ENCODE results near the gene SH3BP5.

Gene SH3BP5

DNA sequence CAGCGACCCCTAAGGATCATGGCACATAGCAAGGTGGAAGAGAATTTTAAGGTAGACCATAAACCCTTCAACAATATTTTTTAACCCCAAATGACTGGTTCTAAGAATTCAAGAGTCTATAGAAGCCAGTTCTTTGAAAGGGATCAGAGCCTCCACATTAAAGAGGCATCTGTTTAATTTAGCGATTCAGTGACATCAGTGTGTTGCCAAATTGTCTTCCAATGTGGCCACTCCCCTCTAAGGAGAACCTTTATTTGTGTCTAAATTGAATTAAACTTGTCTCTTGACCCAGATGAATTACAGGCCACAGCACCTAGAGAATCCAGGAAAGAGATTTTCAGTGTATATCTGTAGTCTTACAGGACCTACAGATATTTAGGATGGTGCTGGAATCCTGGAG is 6.6 kb upstream of the SH3BP5 start:
- Histone ChIP-seq H3K4me1 (ENCODE audit: control insufficient read depth in 2 of 2, insufficient read depth in 1 of 2, low read depth in 1 of 2, low read length in 2 of 2) (no peaks in the 10 kb centered on the region), H2AK5ac (ENCODE audit: low read depth, low read length) (no peak overlapping the region), H2AFZ (ENCODE audit: low read length) (no peak overlapping the region), H3K4me2 (ENCODE audit: insufficient read depth, low read length, poor library complexity, severe bottlenecking) (no peak overlapping the region), H3K36me3 (replicated peaks in 1 of 2; ENCODE audit: control insufficient read depth in 2 of 2, insufficient read depth in 2 of 2, low read length in 2 of 2) (no peaks in the 10 kb centered on the region), H3K4me3 (ENCODE audit: low read length in 2 of 2) (no peak overlapping the region), H3K27ac (replicated peaks; ENCODE audit: low read length) (no peak overlapping the region), H3K9ac (ENCODE audit: low read depth, low read length, poor library complexity) (no peak overlapping the region), H3K14ac (ENCODE audit: low read length) (no peak overlapping the region), H3K9me3 (replicated peaks in 1 of 2; ENCODE audit: control insufficient read depth in 2 of 2, insufficient read depth in 1 of 2, low read depth in 1 of 2, low read length in 2 of 2) (no peaks in the 10 kb centered on the region), H2BK120ac (ENCODE audit: low read depth, low read length) (no peak overlapping the region), H3K27me3 (ENCODE audit: control insufficient read depth in 3 of 3, insufficient read depth in 3 of 3, low read depth in 1 of 3, low read length in 3 of 3) (peaks cover 0 to 17% (median 0%) of the 10 kb centered on the region in 3 experiments), H3K23ac (ENCODE audit: low read depth, low read length, poor library complexity) (no peak overlapping the region), H3K18ac (ENCODE audit: low read length) (no peak overlapping the region), H2BK15ac (ENCODE audit: low read length) (no peak overlapping the region), H2BK5ac (ENCODE audit: low read length) (no peak overlapping the region), H3K79me1 (ENCODE audit: low read depth, low read length) (no peaks in the 10 kb centered on the region), H4K8ac (ENCODE audit: low read depth, low read length) (no peak overlapping the region), H3K4ac (ENCODE audit: low read length) (no peak overlapping the region), H4K91ac (ENCODE audit: low read depth, low read length, poor library complexity) (no peak overlapping the region), H2BK12ac (ENCODE audit: low read length) (no peak overlapping the region)
- WGBS, 2 donors (ENCODE audit: extremely low coverage in 2 of 2, insufficient read length in 2 of 2, insufficient replicate concordance in 1 of 2), result no CpG with 5 or more reads among the region's 2 CpGs
- no peak for DNase-seq (ENCODE audit: low spot score)

DNA sequence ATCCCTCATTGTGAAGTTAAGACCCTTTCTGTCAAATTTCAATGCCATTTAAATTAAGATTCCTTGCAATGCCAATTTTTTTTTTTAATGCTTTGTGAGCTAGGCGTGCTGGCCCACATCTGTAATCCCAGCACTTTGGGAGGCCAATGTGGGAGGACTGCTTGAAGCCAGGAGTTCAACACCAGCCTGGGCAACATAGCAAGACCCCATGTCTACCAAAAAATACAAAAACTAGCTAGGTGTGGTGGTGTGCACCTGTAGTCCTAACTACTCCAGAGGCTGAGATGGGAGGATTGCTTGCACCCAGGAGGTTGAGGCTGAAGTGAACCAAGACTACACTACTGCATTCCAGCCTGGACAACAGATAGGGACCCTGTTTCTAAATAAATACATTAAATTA is 5.6 kb upstream of the SH3BP5 start:
- no peak for DNase-seq (ENCODE audit: low spot score)
- H3K18ac ChIP-seq (ENCODE audit: low read length), result no peak overlapping the region
- no peak overlapping the region for H2BK5ac ChIP-seq (ENCODE audit: low read length)

DNA sequence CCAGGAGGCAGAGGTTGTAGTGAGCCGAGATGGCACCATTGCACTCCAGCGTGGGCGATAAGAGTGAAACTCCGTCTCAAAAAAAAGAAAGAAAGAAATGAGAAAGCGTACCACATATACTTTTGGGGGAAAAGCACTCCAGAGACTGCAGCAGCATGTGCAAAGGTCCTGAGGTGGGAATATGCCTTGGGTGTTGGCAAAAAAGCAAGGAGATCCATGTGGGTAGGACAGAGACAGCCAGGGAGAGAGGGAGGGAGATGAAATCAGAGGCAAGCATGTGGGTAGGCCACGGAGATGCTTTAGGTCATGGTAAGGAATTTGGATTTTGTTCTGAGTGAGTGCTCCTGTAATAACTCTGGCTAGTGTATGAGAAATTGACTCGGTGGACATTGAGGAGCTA is 3.7 kb upstream of the SH3BP5 start:
- H3K4me1 ChIP-seq (ENCODE audit: control insufficient read depth in 2 of 2, insufficient read depth in 1 of 2, low read depth in 1 of 2, low read length in 2 of 2), result peaks cover 4 to 5% of the 10 kb centered on the region in 2 donors

More for the DNA sequence above, 5.6 kb upstream of the SH3BP5 start:
- no peak overlapping the region for H3K14ac ChIP-seq (ENCODE audit: low read length)
- no peak overlapping the region for H3K4me3 ChIP-seq (ENCODE audit: low read length in 2 of 2)
- H2BK12ac ChIP-seq (ENCODE audit: low read length), result no peak overlapping the region
- no peak overlapping the region for H2BK15ac ChIP-seq (ENCODE audit: low read length)
- H4K8ac ChIP-seq (ENCODE audit: low read depth, low read length), result no peak overlapping the region
- H2BK120ac ChIP-seq (ENCODE audit: low read depth, low read length), result no peak overlapping the region
- H2AFZ ChIP-seq (ENCODE audit: low read length), result no peak overlapping the region
- H3K9ac ChIP-seq (ENCODE audit: low read depth, low read length, poor library complexity), result no peak overlapping the region
- H3K27me3 ChIP-seq (ENCODE audit: control insufficient read depth in 3 of 3, insufficient read depth in 3 of 3, low read depth in 1 of 3, low read length in 3 of 3), result peaks cover 0 to 18% (median 6%) of the 10 kb centered on the region in 3 experiments
- H3K36me3 ChIP-seq (replicated peaks in 1 of 2; ENCODE audit: control insufficient read depth in 2 of 2, insufficient read depth in 2 of 2, low read length in 2 of 2), result no peaks in the 10 kb centered on the region
- no peak overlapping the region for H3K4ac ChIP-seq (ENCODE audit: low read length)
- no peak overlapping the region for H4K91ac ChIP-seq (ENCODE audit: low read depth, low read length, poor library complexity)
- H3K23ac ChIP-seq (ENCODE audit: low read depth, low read length, poor library complexity), result no peak overlapping the region
- no peak overlapping the region for H2AK5ac ChIP-seq (ENCODE audit: low read depth, low read length)
- no peak overlapping the region for H3K27ac ChIP-seq (replicated peaks; ENCODE audit: low read length)
- H3K4me2 ChIP-seq (ENCODE audit: insufficient read depth, low read length, poor library complexity, severe bottlenecking), result no peak overlapping the region
- no peaks in the 10 kb centered on the region for H3K79me1 ChIP-seq (ENCODE audit: low read depth, low read length)
- WGBS, 2 donors (ENCODE audit: extremely low coverage in 2 of 2, insufficient read length in 2 of 2, insufficient replicate concordance in 1 of 2), result no CpG with 5 or more reads among the region's 1 CpG
- H3K4me1 ChIP-seq (ENCODE audit: control insufficient read depth in 2 of 2, insufficient read depth in 1 of 2, low read depth in 1 of 2, low read length in 2 of 2), result peaks cover 0 to under 1% of the 10 kb centered on the region in 2 donors
- no peaks in the 10 kb centered on the region for H3K9me3 ChIP-seq (replicated peaks in 1 of 2; ENCODE audit: control insufficient read depth in 2 of 2, insufficient read depth in 1 of 2, low read depth in 1 of 2, low read length in 2 of 2)

DNA sequence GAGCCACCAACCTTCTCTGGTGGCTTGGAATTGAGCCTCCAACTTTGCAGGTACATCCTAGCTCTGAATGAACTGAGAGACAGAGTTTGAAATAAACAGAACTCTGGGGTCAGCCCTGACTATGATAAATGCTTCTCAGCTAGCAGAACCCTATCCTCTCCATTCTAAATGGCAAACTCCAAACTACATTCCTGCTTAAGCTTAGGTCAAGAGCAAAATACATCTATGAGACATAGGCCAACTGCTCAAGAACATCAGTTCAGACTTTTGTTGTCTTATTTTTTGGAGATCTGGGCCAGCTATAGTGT is 1.5 kb upstream of the SH3BP5 start:
- Histone ChIP-seq H3K36me3 (replicated peaks in 1 of 2; ENCODE audit: control insufficient read depth in 2 of 2, insufficient read depth in 2 of 2, low read length in 2 of 2) (no peaks in the 10 kb centered on the region), H3K79me1 (ENCODE audit: low read depth, low read length) (no peaks in the 10 kb centered on the region), H3K27me3 (ENCODE audit: control insufficient read depth in 3 of 3, insufficient read depth in 3 of 3, low read depth in 1 of 3, low read length in 3 of 3) (peaks cover 0 to 32% (median 16%) of the 10 kb centered on the region in 3 experiments), H2BK12ac (ENCODE audit: low read length) (no peak overlapping the region), H2BK15ac (ENCODE audit: low read length) (no peak overlapping the region), H3K9ac (ENCODE audit: low read depth, low read length, poor library complexity) (no peak overlapping the region), H4K91ac (ENCODE audit: low read depth, low read length, poor library complexity) (no peak overlapping the region), H2BK120ac (ENCODE audit: low read depth, low read length) (no peak overlapping the region), H3K9me3 (replicated peaks in 1 of 2; ENCODE audit: control insufficient read depth in 2 of 2, insufficient read depth in 1 of 2, low read depth in 1 of 2, low read length in 2 of 2) (no peaks in the 10 kb centered on the region), H2BK5ac (ENCODE audit: low read length) (no peak overlapping the region), H2AK5ac (ENCODE audit: low read depth, low read length) (no peak overlapping the region), H3K4me2 (ENCODE audit: insufficient read depth, low read length, poor library complexity, severe bottlenecking) (no peak overlapping the region), H3K14ac (ENCODE audit: low read length) (no peak overlapping the region), H3K23ac (ENCODE audit: low read depth, low read length, poor library complexity) (no peak overlapping the region), H4K8ac (ENCODE audit: low read depth, low read length) (no peak overlapping the region), H3K18ac (ENCODE audit: low read length) (no peak overlapping the region), H3K27ac (replicated peaks; ENCODE audit: low read length) (no peak overlapping the region), H2AFZ (ENCODE audit: low read length) (no peak overlapping the region), H3K4me3 (ENCODE audit: low read length in 2 of 2) (no peak overlapping the region), H3K4ac (ENCODE audit: low read length) (no peak overlapping the region), H3K4me1 (ENCODE audit: control insufficient read depth in 2 of 2, insufficient read depth in 1 of 2, low read depth in 1 of 2, low read length in 2 of 2) (peaks cover 8 to 10% of the 10 kb centered on the region in 2 donors)
- no peak for DNase-seq (ENCODE audit: low spot score)

More for the DNA sequence above, 3.7 kb upstream of the SH3BP5 start:
- Histone ChIP-seq H3K79me1 (ENCODE audit: low read depth, low read length) (no peaks in the 10 kb centered on the region), H3K27ac (replicated peaks; ENCODE audit: low read length) (no peak overlapping the region), H2BK120ac (ENCODE audit: low read depth, low read length) (no peak overlapping the region), H3K4me3 (ENCODE audit: low read length in 2 of 2) (no peak overlapping the region), H3K23ac (ENCODE audit: low read depth, low read length, poor library complexity) (no peak overlapping the region), H3K9ac (ENCODE audit: low read depth, low read length, poor library complexity) (no peak overlapping the region), H3K14ac (ENCODE audit: low read length) (no peak overlapping the region), H3K18ac (ENCODE audit: low read length) (no peak overlapping the region), H4K8ac (ENCODE audit: low read depth, low read length) (no peak overlapping the region), H2BK15ac (ENCODE audit: low read length) (no peak overlapping the region), H2BK5ac (ENCODE audit: low read length) (no peak overlapping the region), H3K4ac (ENCODE audit: low read length) (no peak overlapping the region), H3K27me3 (ENCODE audit: control insufficient read depth in 3 of 3, insufficient read depth in 3 of 3, low read depth in 1 of 3, low read length in 3 of 3) (peaks cover 0 to 25% (median 16%) of the 10 kb centered on the region in 3 experiments), H4K91ac (ENCODE audit: low read depth, low read length, poor library complexity) (no peak overlapping the region), H3K9me3 (replicated peaks in 1 of 2; ENCODE audit: control insufficient read depth in 2 of 2, insufficient read depth in 1 of 2, low read depth in 1 of 2, low read length in 2 of 2) (no peaks in the 10 kb centered on the region), H2AK5ac (ENCODE audit: low read depth, low read length) (no peak overlapping the region), H3K4me2 (ENCODE audit: insufficient read depth, low read length, poor library complexity, severe bottlenecking) (no peak overlapping the region), H3K36me3 (replicated peaks in 1 of 2; ENCODE audit: control insufficient read depth in 2 of 2, insufficient read depth in 2 of 2, low read length in 2 of 2) (no peaks in the 10 kb centered on the region), H2BK12ac (ENCODE audit: low read length) (no peak overlapping the region), H2AFZ (ENCODE audit: low read length) (no peak overlapping the region)
- WGBS, 2 donors (ENCODE audit: extremely low coverage in 2 of 2, insufficient read length in 2 of 2, insufficient replicate concordance in 1 of 2), result no CpG with 5 or more reads among the region's 7 CpGs
- DNase-seq (ENCODE audit: low spot score), result no peak
